ENCODE measurements around the gene NFX1.

The NFX1 gene

GRCh38 chr9:33350310-33350709 is 60.0 kb downstream of the NFX1 start:
- TF ChIP-seq CTCF (IDR thresholded peaks at IDR 0.05) = no peak

- TF ChIP-seq CTCF (IDR thresholded peaks at IDR 0.05) = no peak
These were observed 61.2 kb downstream of the NFX1 start for GRCh38 chr9:33351547-33351946.

- no peak for TF ChIP-seq CTCF (IDR thresholded peaks at IDR 0.05)
These were observed 64.4 kb downstream of the NFX1 start for GRCh38 chr9:33354651-33355211.

GRCh38 chr9:33355933-33356332 is 65.6 kb downstream of the NFX1 start:
- TF ChIP-seq CTCF (IDR thresholded peaks at IDR 0.05) = no peak

GRCh38 chr9:33364127-33364526 is 73.8 kb downstream of the NFX1 start:
- no peak for TF ChIP-seq CTCF (IDR thresholded peaks at IDR 0.05)

- TF ChIP-seq CTCF (IDR thresholded peaks at IDR 0.05) = no peak
These were observed 76.7 kb downstream of the NFX1 start for GRCh38 chr9:33366979-33367480.

GRCh38 chr9:33372900-33373299 is 82.6 kb downstream of the NFX1 start:
- TF ChIP-seq CTCF (IDR thresholded peaks at IDR 0.05) = no peak

GRCh38 chr9:33374190-33374589 is 83.9 kb downstream of the NFX1 start:
- TF ChIP-seq CTCF (IDR thresholded peaks at IDR 0.05) = no peak

All from LNCAP (cell line).